ENCODE results near the gene PAQR5. TPM values are rescaled to one million over a fixed set of nuclear protein-coding genes. Genes with fewer than 3 reads are reported as not detected.

PAQR5 gene
- total RNA-seq, 1 experiment from 2014 or later: 3.8 TPM

DNA sequence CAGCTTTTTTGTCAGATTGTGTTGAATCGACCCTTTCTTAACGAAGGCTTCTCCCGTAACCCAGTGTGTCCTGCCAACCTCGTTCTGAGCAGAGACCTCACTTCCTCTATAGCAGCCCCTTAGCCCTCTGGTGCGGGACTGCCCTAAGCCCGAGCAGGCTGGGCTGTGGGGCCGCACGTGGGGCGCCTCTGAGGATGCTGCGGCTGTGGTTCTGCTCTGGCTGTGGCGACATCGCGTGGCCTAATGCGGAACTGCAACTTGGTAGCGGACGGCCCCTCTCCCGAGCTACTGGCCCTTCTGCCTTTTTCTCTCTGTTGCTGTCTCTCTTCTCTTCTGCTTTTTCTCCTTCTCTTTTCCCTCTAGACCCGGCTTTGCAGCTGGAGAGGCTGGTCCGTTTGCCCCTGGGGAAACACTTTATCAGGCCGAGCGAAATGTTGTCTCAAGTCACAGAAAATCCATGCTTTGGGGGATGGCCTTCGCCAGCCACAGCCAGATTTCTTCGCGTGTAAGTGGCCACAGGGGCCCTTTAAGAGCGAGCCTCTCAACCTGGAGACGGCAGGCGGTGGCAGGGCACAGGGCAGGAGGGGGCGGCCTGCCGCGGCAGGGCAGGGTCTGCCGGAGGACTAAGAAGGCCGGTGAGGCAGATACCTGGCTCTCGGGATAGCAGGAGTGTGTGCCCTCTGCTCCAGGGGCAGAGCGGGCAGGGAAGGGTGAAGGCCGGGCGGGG lies 96.0 kb downstream of the PAQR5 start:
- Histone ChIP-seq H3K27me3 (ENCODE audit: control insufficient read depth, insufficient read depth, low read length) (no peaks in the 10 kb centered on the region), H3K36me3 (replicated peaks; ENCODE audit: control insufficient read depth, insufficient read depth, low read length) (no peaks in the 10 kb centered on the region), H3K4me3 (ENCODE audit: insufficient read depth, low read depth, low read length) (no peak overlapping the region)
- DNase-seq: peak; percentile 95

DNA sequence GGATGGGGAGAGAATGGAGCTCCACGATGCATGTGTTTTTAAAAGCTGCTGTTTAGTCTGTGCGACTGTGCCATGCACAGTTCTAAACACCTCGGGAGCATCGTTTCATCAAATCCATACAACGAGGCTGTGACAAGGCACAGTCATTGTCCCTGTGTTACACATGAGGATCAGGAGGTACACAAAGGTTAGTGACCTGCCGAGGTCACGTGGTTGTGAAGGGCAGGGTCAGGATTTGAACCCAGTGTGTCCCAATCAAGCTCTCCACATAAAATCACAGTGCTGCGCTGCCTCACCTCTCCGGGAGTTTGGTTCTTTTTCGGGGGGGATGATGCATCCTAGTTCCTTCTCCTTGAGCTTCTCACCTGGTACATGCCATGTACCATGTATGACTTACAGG lies 96.7 kb downstream of the PAQR5 start:
- H3K4me3 ChIP-seq (ENCODE audit: insufficient read depth, low read depth, low read length): no peak overlapping the region
- no peaks in the 10 kb centered on the region for H3K36me3 ChIP-seq (replicated peaks; ENCODE audit: control insufficient read depth, insufficient read depth, low read length)
- no peaks in the 10 kb centered on the region for H3K27me3 ChIP-seq (ENCODE audit: control insufficient read depth, insufficient read depth, low read length)
- DNase-seq: no peak

DNA sequence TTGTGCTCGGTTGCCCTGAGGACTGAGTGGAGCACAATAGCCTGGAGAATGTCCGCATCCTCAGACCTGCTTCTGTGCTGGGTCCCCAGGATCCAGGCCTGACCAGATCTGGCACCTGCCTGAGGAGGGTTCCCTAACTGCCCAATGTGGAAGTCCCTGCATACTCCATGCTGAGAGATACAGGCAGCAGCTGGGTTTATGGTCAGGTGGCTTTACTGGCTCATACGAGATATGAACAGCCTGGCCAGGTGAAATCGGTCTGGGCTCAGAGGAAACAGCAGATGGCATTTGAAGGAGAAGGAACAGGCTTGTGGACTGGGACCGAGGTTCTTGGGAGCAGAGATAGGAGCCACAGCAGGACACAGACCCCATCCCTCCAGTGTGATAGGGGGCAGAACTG lies 97.3 kb downstream of the PAQR5 start:
- H3K36me3 ChIP-seq (replicated peaks; ENCODE audit: control insufficient read depth, insufficient read depth, low read length): no peaks in the 10 kb centered on the region
- no peak for DNase-seq
- no peaks in the 10 kb centered on the region for H3K27me3 ChIP-seq (ENCODE audit: control insufficient read depth, insufficient read depth, low read length)
- H3K4me3 ChIP-seq (ENCODE audit: insufficient read depth, low read depth, low read length): no peak overlapping the region

DNA sequence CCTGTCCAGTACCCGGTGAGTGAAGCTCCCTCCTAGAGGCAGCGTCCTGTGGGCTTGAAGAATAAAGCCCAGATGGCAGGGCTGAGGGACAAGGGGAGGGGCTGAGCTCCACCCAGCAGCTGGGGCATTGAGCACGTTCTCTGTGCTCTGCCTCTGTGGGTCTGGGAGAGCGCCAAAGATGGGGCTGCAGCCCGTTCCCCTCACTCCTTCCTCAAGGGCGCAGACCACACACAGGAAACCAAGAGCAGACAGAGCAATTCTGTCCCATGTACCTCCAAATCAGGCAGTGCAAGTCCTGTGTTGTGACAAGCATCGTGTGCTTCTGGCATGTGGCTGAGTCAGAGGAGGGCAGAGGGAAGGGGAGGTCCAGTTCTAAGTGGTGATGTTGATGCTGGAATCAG lies 99.8 kb downstream of the PAQR5 start:
- DNase-seq: no peak
- no peaks in the 10 kb centered on the region for H3K36me3 ChIP-seq (replicated peaks; ENCODE audit: control insufficient read depth, insufficient read depth, low read length)
- H3K4me3 ChIP-seq (ENCODE audit: insufficient read depth, low read depth, low read length): no peak overlapping the region
- H3K27me3 ChIP-seq (ENCODE audit: control insufficient read depth, insufficient read depth, low read length): no peaks in the 10 kb centered on the region

DNA sequence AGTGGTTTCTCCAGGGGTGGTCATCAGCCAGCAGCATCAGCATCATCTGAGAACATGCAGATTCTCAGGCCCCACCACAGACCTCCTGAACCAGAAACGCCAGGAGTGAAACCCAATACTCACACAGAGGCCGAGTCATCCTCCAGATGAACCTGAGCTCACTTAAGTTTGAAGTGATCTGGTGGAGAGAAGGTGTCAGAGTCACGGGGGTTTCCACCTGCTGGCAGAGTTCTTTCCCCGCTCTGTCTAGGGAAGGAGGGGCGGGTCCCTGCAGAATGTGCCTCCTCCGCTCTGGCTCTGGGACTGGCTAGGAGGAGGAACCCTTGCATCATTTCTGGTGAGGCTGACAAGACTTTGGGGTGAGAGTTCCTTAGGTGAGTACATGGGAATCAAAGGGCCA lies 102.1 kb downstream of the PAQR5 start:
- Histone ChIP-seq H3K4me3 (ENCODE audit: insufficient read depth, low read depth, low read length) (no peak overlapping the region), H3K27me3 (ENCODE audit: control insufficient read depth, insufficient read depth, low read length) (no peaks in the 10 kb centered on the region), H3K36me3 (replicated peaks; ENCODE audit: control insufficient read depth, insufficient read depth, low read length) (no peaks in the 10 kb centered on the region)
- DNase-seq: peak; percentile 56

DNA sequence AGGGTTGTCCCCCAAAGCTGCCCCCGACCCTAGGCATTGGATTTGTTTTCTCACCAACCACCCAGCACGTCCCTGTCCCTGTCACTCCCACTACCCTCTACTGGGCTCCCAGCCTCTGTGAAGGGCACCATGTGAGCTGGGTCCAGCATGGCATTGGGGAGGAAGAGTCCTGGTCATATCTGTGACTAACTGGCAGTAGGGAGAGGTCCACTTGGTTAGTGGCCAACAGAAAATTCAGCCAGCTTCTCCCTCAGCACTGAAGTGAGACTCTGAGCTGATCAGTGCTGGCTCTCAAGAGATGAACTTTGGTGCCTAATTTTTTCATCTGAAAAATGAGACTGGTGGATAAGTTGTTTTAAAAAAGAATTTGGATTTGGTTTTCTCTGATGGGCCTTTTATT lies 104.1 kb downstream of the PAQR5 start:
- Histone ChIP-seq H3K36me3 (replicated peaks; ENCODE audit: control insufficient read depth, insufficient read depth, low read length) (no peaks in the 10 kb centered on the region), H3K27me3 (ENCODE audit: control insufficient read depth, insufficient read depth, low read length) (no peaks in the 10 kb centered on the region)

DNA sequence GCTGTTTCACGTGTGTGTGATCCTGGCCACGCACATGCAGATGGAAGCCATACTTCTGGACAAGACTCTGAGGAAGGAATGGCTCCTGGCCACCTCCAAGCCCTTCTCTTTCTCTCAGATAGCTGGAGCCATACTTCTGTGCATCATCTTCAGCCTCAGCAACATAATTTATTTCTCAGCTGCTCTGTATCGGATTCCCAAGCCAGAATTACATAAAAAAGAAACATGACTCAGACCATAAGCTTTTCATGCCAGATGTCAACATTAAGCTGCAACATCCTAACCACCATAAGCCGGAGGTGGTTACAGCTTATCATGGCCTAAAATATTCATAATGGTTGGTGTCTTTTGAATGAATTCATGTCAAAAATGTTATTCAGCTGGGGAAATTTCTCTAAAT lies 104.9 kb downstream of the PAQR5 start:
- no peak for DNase-seq
- H3K4me3 ChIP-seq (ENCODE audit: insufficient read depth, low read depth, low read length): no peak overlapping the region
- H3K36me3 ChIP-seq (replicated peaks; ENCODE audit: control insufficient read depth, insufficient read depth, low read length): no peaks in the 10 kb centered on the region
- H3K27me3 ChIP-seq (ENCODE audit: control insufficient read depth, insufficient read depth, low read length): no peaks in the 10 kb centered on the region

More for the DNA sequence above, 104.1 kb downstream of the PAQR5 start:
- DNase-seq: no peak
- no peak overlapping the region for H3K4me3 ChIP-seq (ENCODE audit: insufficient read depth, low read depth, low read length)

DNA sequence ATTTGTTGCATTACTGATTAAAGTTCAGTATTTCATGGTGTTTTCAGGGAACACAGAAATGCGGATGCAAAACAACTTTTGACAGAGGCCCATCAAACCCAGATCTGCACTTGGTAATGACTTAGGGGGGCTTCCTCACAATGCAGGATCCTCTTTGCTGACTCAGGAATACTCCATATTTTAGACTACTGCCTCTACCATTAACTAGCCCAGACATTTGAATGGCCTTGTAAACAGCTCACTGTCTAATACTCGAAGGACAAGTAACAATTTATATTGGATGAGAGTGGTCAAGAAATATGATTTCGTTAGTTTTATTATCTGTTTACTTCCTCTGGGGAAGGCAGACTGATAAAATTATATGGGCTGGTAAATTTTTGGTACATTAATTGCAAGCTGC lies 106.4 kb downstream of the PAQR5 start:
- Histone ChIP-seq H3K36me3 (replicated peaks; ENCODE audit: control insufficient read depth, insufficient read depth, low read length) (no peaks in the 10 kb centered on the region), H3K4me3 (ENCODE audit: insufficient read depth, low read depth, low read length) (no peak overlapping the region), H3K27me3 (ENCODE audit: control insufficient read depth, insufficient read depth, low read length) (no peaks in the 10 kb centered on the region)
- no peak for DNase-seq

DNA sequence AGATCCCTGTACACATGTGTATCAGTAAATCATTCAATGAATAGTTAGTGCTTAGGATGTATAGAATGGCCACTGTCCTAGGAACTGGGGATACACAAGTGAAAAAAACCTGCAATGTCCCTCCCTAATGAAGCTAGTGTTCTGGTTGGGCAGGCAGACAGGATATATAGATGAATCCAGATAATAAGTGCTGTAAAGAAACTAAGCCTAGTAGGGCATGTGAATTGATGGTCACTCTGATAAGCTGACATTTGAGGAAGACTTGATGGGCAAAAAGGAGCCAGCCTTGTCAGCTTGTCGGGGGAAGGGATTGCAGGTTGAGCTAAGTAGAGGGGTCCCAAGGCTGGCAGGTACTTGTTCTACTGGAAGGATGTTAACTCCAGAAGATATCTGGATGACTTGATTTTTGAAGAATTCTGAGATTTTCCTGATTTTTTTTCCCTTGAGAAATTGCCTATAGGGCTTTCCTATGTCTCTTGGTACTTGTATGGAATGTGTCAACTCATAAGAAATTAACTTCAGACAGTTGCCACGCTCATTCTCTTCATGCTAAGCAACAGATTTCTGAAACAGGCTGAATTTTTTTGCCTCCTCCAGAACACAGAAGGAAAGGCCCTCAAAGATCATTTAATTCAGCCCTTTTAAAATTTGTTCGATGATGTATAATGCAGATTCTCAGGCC lies 109.1 kb downstream of the PAQR5 start:
- Histone ChIP-seq H3K4me3 (ENCODE audit: insufficient read depth, low read depth, low read length) (no peak overlapping the region), H3K36me3 (replicated peaks; ENCODE audit: control insufficient read depth, insufficient read depth, low read length) (no peaks in the 10 kb centered on the region), H3K27me3 (ENCODE audit: control insufficient read depth, insufficient read depth, low read length) (no peaks in the 10 kb centered on the region)
- no peak for DNase-seq

DNA sequence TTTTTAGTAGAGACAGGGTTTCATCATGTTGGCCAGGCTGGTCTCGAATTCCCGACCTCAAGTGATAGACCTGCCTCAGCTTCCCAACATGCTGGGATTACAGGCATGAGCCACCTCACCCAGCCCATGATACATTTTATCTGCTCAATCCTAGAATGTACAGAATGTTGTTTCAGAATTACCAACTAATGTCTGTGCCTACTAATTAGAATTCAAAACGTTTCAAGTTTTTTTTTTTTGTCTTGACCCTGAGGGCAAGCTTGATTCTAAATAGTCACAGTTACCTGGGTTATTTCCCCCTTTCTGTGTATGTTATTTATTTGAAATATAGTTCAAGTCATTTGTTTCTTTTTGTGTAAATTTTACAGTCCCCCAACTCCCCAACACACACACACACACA lies 110.1 kb downstream of the PAQR5 start:
- Histone ChIP-seq H3K27me3 (ENCODE audit: control insufficient read depth, insufficient read depth, low read length) (no peaks in the 10 kb centered on the region), H3K36me3 (replicated peaks; ENCODE audit: control insufficient read depth, insufficient read depth, low read length) (no peaks in the 10 kb centered on the region)
- no peak for DNase-seq

DNA sequence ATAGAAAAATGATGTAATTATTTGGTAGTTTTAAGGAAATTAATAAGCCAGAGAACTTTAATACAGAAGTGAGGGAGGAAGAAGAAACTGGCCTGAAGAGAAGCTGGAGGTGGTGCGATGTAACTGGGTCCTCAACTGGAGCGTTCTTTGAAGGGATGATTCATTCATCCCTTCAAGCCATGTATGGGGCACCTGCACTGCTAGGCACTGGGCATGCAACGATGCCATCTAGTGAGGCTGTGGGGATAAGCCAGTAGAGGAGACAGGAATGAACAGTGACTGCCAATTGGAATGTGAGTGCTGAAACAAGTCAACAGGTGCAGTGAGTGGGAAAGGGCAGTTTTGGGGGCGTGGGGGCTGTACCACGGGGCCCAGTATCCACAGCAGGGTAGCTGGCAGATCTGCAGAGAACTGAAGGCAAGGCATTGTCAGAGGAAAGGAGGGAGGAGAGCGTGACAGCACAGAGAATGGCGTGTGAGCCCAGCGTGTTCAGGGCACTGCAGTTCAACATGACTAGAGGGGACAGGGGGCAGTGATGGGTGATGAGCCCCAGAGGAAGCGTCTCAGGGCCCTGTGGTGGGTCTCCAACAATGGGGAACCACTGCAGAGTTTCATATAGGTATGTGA lies 111.6 kb downstream of the PAQR5 start:
- peak; percentile 59 for DNase-seq
- H3K27me3 ChIP-seq (ENCODE audit: control insufficient read depth, insufficient read depth, low read length): no peaks in the 10 kb centered on the region

More for the DNA sequence above, 110.1 kb downstream of the PAQR5 start:
- no peak overlapping the region for H3K4me3 ChIP-seq (ENCODE audit: insufficient read depth, low read depth, low read length)

DNA sequence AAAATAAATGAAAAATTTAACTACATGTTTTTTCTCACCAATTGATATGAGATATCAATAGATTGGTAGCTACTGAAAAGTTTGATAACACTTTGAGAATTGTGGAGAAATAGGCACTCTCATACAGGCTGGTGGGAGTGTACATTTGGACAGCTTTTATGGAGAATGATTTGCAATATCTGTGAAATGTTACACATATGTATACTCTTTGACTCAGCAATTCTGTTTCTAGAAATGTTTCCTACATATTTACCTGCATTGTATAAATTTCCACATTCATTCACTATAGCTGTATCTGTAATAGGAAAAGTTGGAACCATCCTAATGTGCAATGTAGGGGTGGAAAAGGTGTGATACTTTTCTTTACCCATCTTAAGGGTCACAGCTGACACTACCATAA lies 113.6 kb downstream of the PAQR5 start:
- Histone ChIP-seq H3K4me3 (ENCODE audit: insufficient read depth, low read depth, low read length) (no peak overlapping the region), H3K27me3 (ENCODE audit: control insufficient read depth, insufficient read depth, low read length) (no peaks in the 10 kb centered on the region), H3K36me3 (replicated peaks; ENCODE audit: control insufficient read depth, insufficient read depth, low read length) (peaks cover 2% of the 10 kb centered on the region; the same call in 1 of the 2 replicates)
- no peak for DNase-seq

More for the DNA sequence above, 111.6 kb downstream of the PAQR5 start:
- H3K4me3 ChIP-seq (ENCODE audit: insufficient read depth, low read depth, low read length): no peak overlapping the region
- no peaks in the 10 kb centered on the region for H3K36me3 ChIP-seq (replicated peaks; ENCODE audit: control insufficient read depth, insufficient read depth, low read length)

DNA sequence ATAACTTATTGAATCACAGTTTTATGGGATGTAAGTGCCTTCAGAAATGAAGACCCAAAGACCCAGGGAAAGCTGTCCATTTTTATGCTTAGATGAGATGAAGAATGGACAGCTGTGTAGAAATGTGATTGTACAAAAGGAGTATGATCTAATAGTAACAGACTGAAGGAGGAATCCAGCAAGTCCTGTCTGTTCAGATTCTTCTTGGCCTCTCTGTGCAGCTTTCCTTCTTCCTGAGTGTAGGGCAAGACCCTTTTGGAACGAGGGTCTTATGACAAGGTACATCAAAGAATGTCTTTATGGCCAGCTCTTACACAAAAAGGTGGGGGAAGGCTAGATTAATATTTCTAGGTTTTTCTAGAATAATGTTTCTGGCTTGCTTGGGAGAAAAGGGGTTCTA lies 114.0 kb downstream of the PAQR5 start:
- Histone ChIP-seq H3K4me3 (ENCODE audit: insufficient read depth, low read depth, low read length) (no peak overlapping the region), H3K27me3 (ENCODE audit: control insufficient read depth, insufficient read depth, low read length) (no peaks in the 10 kb centered on the region), H3K36me3 (replicated peaks; ENCODE audit: control insufficient read depth, insufficient read depth, low read length) (peaks cover 4% of the 10 kb centered on the region; the same call in 1 of the 2 replicates)
- DNase-seq: no peak

DNA sequence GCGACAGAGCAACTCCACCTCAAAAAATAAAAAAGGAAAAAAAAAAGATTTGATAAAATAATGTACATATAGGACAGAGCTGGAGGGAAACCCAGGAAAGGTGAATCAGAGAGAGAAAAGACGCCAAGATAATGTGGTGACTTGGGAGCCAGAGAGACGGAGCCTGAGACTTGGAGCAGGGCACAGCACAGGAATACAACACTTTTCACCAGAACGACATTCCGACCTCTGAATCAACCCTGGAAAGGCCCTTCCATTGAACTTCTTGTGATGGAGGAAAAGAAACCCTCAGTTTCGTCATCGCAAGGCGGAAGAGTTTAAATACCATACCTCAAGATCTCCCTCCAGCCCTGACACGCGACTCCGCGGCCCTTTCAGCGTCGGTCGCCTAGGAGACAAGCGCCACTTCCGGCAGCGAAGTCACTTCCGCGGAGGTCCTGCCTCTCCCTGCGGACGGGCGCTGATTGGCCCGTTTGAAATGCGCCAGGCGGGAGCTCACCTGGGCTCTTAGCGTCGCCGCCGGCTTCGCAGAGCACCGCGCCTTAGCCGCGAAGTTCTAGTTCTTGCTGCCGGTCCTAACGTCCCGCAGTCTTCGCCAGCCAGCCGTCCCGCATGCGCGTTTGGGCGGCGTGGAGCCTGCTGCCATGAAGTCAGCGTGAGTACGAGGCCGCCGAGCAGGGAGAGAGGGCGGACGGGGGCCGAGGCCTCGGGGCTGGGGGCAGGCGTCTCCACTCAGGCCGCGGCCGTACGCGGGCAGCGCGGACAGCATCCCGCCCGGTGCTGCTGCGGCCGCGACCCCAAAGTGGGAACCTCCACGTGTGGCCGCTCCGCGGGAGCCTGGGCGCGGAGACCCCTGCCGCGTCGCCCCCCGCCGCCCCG lies 115.3 kb downstream of the PAQR5 start, which contains the start of gene KIF23:
Gene KIF23 (plus strand): TSS at position 528 of the 879 bp plus-strand sequence. CDS start 117 bp downstream, at position 645.
- no peaks in the 10 kb centered on the region for H3K27me3 ChIP-seq (ENCODE audit: control insufficient read depth, insufficient read depth, low read length)
- peaks cover 13% of the 10 kb centered on the region for H3K36me3 ChIP-seq (replicated peaks; ENCODE audit: control insufficient read depth, insufficient read depth, low read length)
- peak within 1 kb of the TSS; percentile 65 for H3K4me3 ChIP-seq (ENCODE audit: insufficient read depth, low read depth, low read length)
- peak; percentile 96 for DNase-seq
